ENCODE measurements around the gene INSL6.

GRCh38 chr9:5191985-5192384 lies 6.5 kb upstream of the INSL6 start:
- no peak for TF ChIP-seq GATA2 (IDR thresholded peaks at IDR 0.05; ENCODE audit: low read depth, low read length)
- TF ChIP-seq GATA3 (IDR thresholded peaks at IDR 0.05; ENCODE audit: low read depth, low read length), result no peak

Measured in SH-SY5Y (cell line).